HG03097 (cell line): ENCODE measurements around the gene WDR64.

ENCODE experiments used
- ATAC-seq: cut with Tn5 transposase; IDR thresholded peaks from one replicate; pipeline ENCODE4 v1.9.1; 2021; ENCODE audit not compliant: unreplicated experiment, low FRiP score

WDR64 gene

DNA sequence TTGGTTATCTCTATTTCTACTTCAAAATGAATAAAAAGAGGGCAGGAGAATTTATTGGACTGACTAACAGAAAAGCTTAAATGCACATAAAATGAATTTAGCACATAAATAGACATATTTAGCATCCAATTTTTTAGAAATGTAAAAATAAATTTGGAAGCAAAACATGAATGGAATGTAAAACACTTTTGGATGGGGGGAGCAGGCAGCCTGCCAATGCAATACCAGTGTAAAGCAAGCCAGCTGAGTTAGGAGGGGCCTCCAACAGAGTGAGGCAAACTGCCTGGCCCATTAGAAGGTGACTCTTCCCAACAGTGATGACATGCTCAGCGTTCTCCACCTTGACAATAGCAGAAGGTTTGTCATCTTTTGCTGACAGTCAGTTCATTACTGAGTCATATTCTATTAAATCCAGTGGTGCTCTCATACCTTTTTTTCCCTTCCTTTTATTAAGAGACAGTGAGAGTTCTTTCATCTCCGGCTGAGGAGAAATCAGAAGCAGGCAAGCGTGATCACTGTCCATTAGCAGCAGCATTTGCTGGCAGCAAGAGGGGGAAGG lies 176.5 kb downstream of the WDR64 start:
- no peak for ATAC-seq

DNA sequence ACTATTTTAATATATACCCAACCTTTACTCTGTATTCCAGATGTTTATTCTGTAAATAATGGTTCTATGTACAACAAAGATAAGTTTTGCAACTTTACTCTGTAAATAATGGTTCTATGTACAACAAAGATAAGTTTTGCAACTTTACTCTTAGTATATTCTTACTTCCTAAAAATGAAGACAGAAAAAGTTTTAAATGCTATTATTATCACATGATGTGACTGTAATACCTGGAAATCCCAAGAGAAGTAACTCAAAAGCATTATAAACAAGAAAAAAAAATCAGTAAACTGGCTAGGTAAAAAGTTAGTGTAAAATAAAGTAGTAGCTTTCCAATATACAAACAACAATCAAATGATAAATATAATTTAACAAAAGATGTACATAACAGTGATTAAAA lies 177.4 kb downstream of the WDR64 start:
- ATAC-seq = no peak

DNA sequence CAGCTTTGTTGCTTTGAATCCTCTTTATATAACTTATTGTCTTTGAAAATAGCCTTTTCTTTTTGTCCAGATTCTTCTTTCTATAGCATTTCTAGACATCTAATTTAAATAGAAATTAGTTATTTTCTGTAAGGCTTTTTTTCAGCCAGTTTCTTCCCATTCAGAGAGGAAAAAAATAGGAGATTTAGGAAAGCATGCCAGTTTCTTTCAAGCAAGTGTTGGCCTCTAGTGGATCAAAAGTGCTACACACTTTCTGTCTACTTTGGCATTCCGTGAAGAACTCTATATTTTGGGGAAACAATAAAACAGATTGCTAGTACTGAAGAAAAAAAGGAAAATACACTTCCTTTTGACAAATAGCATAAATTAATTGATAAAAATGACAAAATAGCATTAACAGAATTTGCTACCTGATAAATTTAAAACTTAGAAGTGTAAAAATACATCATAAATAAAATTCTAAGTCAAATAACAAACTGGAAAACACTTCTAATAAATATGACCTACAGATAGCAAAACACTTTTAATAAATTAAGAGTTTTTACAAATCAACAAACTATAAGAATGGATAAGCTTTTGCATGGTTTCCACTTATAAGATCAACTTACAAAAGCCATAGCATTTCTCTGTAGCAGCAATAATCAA lies 182.8 kb downstream of the WDR64 start:
- ATAC-seq = no peak

GRCh38 chr1:241836941-241837340 lies 184.9 kb downstream of the WDR64 start:
- ATAC-seq = no peak

DNA sequence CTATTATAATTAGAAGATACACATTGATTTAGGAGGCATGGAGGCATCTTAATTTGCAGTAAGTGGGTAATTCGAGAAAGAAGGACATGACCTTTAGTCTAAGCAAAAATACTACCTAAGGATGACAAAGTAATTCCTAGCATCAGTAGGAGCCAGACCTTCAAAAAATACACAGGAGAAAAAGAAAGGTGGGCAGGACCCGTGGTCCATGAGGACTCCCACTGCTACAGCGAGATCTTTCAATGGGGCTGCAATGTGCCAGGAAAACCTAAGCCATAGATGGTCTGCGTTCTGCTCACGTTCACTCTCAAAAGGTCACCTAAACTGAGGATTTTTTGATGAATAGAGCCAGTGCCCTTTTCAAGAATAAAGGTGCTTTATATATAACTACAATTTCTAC lies 185.3 kb downstream of the WDR64 start:
- no peak for ATAC-seq

DNA sequence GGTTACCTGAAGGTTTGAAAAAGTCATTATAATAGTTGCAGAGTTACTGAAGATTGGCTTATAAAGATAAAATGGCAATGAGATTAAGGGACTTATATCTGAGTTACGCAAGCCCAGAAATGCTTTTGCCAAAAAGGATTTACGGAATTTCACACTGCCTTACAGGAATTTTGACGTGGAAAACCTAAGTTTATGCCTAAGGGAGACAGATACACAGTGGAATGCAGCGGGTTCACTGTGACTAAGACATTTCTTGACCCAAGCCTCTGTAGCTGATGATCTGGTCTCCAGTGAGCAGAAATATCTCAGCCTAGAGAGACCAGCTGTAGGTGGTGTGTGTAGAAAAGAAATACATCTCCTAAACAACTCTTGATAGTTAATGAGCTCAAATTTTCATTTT lies 185.8 kb downstream of the WDR64 start:
- ATAC-seq = no peak

- ATAC-seq = no peak
Observed at GRCh38 chr1:241838897-241839296, 186.8 kb downstream of the WDR64 start.

GRCh38 chr1:241839369-241839979 lies 187.4 kb downstream of the WDR64 start:
- peak; percentile 60 for ATAC-seq

DNA sequence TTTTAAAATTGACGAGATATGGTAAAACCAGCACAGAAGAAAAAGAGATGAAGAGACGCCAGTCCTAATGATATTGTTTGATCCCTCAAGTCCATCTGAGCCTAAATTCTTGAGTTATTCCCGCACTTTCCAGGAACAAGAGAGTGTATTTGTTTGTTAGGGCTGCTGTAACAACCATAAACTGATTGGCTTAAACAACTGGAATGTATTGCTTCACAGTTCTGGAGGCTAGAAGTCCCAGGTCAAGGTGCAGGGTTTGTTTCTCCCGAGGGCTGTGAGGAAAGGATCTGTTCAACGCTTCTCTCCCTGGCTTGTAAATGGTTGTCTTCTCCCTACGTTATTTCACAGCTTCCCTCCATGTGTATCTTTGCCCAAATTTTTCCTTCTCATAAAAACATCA lies 188.1 kb downstream of the WDR64 start:
- ATAC-seq = no peak

DNA sequence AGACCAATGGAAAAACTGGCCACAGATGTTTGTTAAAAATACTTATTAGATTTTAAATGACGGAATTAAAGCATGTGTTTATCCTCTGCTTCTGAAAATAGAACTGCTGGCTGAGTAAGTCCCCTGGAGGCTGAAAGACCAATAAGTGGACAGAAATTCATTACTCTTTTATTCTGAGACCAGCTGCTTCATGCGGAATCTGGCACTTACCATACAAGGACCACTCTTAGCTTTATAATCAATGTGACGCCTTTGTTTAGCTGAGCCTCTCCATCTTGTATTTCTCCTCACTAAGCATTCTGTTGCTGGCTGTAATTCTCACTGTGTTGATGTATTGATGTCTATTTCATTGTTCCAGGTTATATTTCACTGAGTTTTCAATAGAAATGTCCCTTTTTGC lies 189.6 kb downstream of the WDR64 start:
- no peak for ATAC-seq

GRCh38 chr1:241842565-241842964 lies 190.5 kb downstream of the WDR64 start:
- ATAC-seq = no peak

- ATAC-seq = no peak
Observed at GRCh38 chr1:241844593-241844992, 192.5 kb downstream of the WDR64 start.

DNA sequence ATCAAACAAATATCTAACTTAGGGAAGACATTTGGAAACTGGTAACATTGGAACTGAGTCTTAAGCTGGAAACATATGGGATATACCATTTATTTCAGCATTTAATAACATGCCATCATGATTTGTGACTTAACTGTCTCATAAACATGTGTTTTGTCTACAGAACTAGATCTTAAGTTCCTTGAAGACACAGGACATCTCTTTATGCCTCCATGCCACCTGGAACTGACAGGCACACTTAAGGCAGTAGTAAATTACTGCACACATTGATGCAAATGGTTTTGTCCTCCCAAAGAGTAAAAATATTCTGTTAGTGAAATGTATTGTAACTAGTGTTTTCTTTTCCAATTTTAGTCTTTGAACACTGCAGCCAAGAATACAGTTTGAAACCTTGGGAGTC lies 194.3 kb downstream of the WDR64 start:
- ATAC-seq = no peak

GRCh38 chr1:241846862-241847539 lies 194.9 kb downstream of the WDR64 start:
- no peak for ATAC-seq

GRCh38 chr1:241847540-241847795 lies 195.4 kb downstream of the WDR64 start:
- no peak for ATAC-seq

DNA sequence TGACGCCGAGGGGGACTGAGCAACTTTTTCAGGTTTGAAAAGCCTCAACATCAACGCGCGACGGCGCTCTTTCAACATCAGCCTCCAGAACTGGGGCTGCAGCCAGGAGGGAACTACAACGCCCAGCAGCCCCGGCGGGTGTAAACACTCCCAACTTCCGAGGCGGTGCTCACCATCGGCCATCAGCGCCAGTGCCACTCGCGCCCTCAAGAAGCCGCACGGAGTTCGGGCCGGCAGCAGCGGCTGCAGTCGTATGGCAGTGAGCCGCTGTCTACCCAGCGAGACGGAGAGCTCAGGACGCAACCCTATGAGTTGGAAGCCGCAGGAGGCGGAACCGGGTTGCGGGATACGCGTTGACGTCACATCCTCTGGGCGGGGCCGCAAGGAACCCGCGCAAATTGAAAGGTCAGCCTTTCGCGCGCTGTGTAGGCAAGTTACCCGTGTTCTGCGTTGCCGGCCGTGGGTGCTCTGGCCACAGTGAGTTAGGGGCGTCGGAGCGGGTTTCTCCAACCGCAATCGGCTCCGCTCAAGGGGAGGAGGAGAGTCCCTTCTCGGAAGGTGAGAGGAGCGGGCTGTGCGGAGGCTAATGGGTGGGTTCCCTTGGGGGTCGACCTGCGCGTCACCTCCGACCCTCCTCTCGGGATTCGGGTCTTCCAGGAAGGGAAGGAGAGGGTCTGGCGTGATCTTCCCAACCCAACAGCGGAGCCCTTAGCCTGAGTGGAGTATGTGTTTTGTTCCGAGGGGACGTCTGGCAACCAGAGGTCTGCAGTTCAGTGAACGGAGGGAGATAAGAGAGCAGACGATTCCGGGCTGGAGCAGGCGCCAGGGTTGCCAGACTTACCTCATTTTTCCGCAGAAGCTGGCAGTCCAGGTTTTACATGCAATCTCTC lies 196.0 kb downstream of the WDR64 start, which contains the start of gene EXO1:
EXO1 (plus strand) TSS at position 409 of the 890 bp plus-strand sequence. CDS start 2,222 bp downstream, outside the sequence.
- ATAC-seq = peak; percentile 99

DNA sequence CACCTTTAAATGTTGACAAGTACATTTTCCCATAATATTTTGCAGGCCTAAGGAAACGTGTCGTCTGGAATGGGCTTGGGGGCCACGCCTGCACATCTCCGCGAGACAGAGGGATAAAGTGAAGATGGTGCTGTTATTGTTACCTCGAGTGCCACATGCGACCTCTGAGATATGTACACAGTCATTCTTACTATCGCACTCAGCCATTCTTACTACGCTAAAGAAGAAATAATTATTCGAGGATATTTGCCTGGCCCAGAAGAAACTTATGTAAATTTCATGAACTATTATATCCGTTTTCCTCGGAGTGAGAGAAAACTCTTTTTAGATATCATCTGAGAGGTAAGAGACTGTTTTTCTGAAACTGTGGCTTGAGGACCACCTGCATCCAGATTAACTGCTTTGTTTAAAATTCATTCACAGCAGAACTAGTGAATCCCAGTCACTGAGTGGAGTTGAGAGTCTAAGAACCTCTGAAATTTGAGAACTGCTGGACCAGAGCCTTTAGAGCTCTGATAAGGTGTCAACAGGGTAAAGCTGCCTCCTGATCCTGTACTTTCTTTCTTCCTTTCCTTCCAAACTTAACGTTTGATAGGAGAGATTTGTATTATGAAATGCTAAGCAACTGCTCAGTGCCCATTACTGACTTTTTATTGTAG lies 196.7 kb downstream of the WDR64 start:
- no peak for ATAC-seq

- ATAC-seq = no peak
Observed at GRCh38 chr1:241849345-241849695, 197.2 kb downstream of the WDR64 start.
